Parathyroid adenoma (tissue), 2 donors: ENCODE measurements around the gene MNT.

Experiments used
- H2AFZ ChIP-seq: fragments of 300-600 bp; sonication (generic); one replicate; pipeline ENCODE4 v1.7.0; 2017; ENCODE audit warnings: antibody characterized with exemption, mild to moderate bottlenecking
- H3K27ac ChIP-seq: fragments of 300-600 bp; sonication (generic); one replicate; pipeline ENCODE4 v1.7.0; 2017
- H3K27me3 ChIP-seq: fragments of 300-600 bp; sonication (generic); one replicate; pipeline ENCODE4 v1.7.0; 2017; ENCODE audit warnings: low read length; ENCODE audit not compliant: control insufficient read depth, insufficient read depth
- H3K36me3 ChIP-seq: fragments of 300-600 bp; sonication (generic); one replicate; pipeline ENCODE4 v1.7.0; 2017; ENCODE audit warnings: low read length; ENCODE audit not compliant: control insufficient read depth, insufficient read depth
- H3K4me1 ChIP-seq: fragments of 300-600 bp; sonication (generic); one replicate; pipeline ENCODE4 v1.7.0; 2017; ENCODE audit warnings: control low read depth
- H3K4me2 ChIP-seq: fragments of 300-600 bp; sonication (generic); one replicate; pipeline ENCODE4 v1.7.0; 2017; ENCODE audit warnings: low read length
- H3K4me3 ChIP-seq: fragments of 300-600 bp; sonication (generic); one replicate; pipeline ENCODE4 v1.7.0; 2017; ENCODE audit warnings: low read depth, low read length
- H3K79me2 ChIP-seq: fragments of 300-600 bp; sonication (generic); one replicate; pipeline ENCODE4 v1.7.0; 2017; ENCODE audit warnings: control low read depth
- H3K9ac ChIP-seq: fragments of 300-600 bp; sonication (generic); one replicate; pipeline ENCODE4 v1.7.0; 2017; ENCODE audit warnings: mild to moderate bottlenecking
- H3K9me3 ChIP-seq: fragments of 300-600 bp; sonication (generic); one replicate; pipeline ENCODE4 v1.7.0; 2017; ENCODE audit warnings: low read length; ENCODE audit not compliant: control insufficient read depth
- CTCF ChIP-seq: fragments of 300-600 bp; sonication (generic); IDR thresholded peaks from one replicate; pipeline ENCODE4 v1.7.0; 2017; ENCODE audit warnings: antibody characterized with exemption, mild to moderate bottlenecking
- donor health status: primary hyperparathyroidism.

MNT gene

DNA sequence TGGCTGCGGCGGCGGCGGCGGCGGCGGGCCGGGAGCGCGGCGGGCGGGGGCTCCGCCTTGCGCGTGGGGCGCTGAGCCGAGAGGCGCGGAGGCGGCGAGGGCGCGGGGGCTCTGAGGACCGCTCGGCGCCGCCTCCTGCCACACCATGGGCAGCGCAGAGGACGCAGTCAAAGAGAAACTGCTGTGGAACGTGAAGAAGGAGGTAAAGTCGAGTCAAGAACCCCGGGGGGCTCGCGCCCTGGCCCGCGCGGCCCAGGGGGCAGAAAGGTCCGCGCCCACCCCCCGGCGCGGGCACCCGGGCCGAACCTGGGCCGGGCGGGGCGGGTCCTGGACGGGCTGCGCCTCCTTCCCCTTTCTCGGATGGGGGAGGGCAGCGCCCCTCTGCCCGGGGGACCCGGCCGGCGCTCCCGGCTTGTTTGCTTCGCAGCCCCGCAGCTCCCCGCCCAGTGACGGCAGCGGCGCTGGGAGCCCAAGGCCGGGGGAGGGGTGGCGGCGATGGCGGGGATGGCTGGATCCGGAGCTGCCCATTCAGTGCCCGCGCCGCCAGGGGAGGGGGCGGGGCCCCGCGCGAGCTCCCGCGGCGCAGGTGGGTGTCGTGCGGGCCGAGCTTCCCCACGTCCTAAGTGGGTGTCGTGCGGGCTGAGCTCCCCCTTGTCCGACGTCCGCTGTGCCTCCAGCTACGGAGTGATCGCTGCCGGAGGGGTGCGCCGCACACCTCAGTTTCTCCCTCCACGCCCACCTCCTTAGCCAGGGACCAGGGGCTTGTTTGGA lies 63.1 kb downstream of the MNT start:
- no peak for TF ChIP-seq CTCF
- Histone ChIP-seq H3K27me3 (no peaks in the 10 kb centered on the region), H2AFZ (peak overlapping the region; percentile 84), H3K4me1 (peaks cover 5% of the 10 kb centered on the region), H3K27ac (peak overlapping the region; percentile 57), H3K4me2 (peak overlapping the region; percentile 95), H3K9me3 (no peaks in the 10 kb centered on the region), H3K4me3 (peak overlapping the region; percentile 52), H3K79me2 (peaks cover 18% of the 10 kb centered on the region), H3K36me3 (no peaks in the 10 kb centered on the region), H3K9ac (no peak overlapping the region)

GRCh38 chr17:2336852-2337543 lies 63.9 kb downstream of the MNT start, which contains the start of gene SGSM2:
SGSM2 (plus strand) TSS chr17:2337501; CDS start chr17:2337689, 188 bp downstream.
- peak within 1 kb of the TSS; percentile 90 for H3K27ac ChIP-seq
- H3K79me2 ChIP-seq, result peaks cover 21% of the 10 kb centered on the region
- H3K27me3 ChIP-seq, result no peaks in the 10 kb centered on the region
- peaks cover 5% of the 10 kb centered on the region for H3K4me1 ChIP-seq
- peak within 1 kb of the TSS; percentile 95 for H3K4me2 ChIP-seq
- H3K36me3 ChIP-seq, result no peaks in the 10 kb centered on the region
- H3K9me3 ChIP-seq, result no peaks in the 10 kb centered on the region
- peak within 1 kb of the TSS; percentile 31 for H3K9ac ChIP-seq
- peak within 1 kb of the TSS; percentile 62 for H3K4me3 ChIP-seq
- peak within 1 kb of the TSS; percentile 96 for H2AFZ ChIP-seq
- no peak for TF ChIP-seq CTCF

GRCh38 chr17:2336215-2336851 lies 64.5 kb downstream of the MNT start, which contains the start of gene TSR1:
TSR1 (minus strand) TSS chr17:2336457; CDS start chr17:2336427, 30 bp downstream.
- peaks cover 5% of the 10 kb centered on the region for H3K4me1 ChIP-seq
- peak within 1 kb of the TSS; percentile 96 for H2AFZ ChIP-seq
- H3K4me3 ChIP-seq, result peak within 1 kb of the TSS; percentile 62
- H3K79me2 ChIP-seq, result peaks cover 21% of the 10 kb centered on the region
- no peaks in the 10 kb centered on the region for H3K27me3 ChIP-seq
- H3K4me2 ChIP-seq, result peak within 1 kb of the TSS; percentile 95
- no peaks in the 10 kb centered on the region for H3K9me3 ChIP-seq
- H3K9ac ChIP-seq, result peak within 1 kb of the TSS; percentile 73
- peak within 1 kb of the TSS; percentile 90 for H3K27ac ChIP-seq
- TF ChIP-seq CTCF, result peak; percentile 33
- no peaks in the 10 kb centered on the region for H3K36me3 ChIP-seq

GRCh38 chr17:2335726-2336214 lies 65.1 kb downstream of the MNT start:
- no peak for TF ChIP-seq CTCF
- H3K27ac ChIP-seq, result peak overlapping the region; percentile 90
- peak overlapping the region; percentile 62 for H3K4me3 ChIP-seq

More at GRCh38 chr17:2335726-2336214, 65.1 kb downstream of the MNT start:
- H3K9ac ChIP-seq, result peak overlapping the region; percentile 73
- H3K36me3 ChIP-seq, result no peaks in the 10 kb centered on the region
- peaks cover 21% of the 10 kb centered on the region for H3K79me2 ChIP-seq
- H3K9me3 ChIP-seq, result no peaks in the 10 kb centered on the region
- peaks cover 5% of the 10 kb centered on the region for H3K4me1 ChIP-seq
- H3K4me2 ChIP-seq, result peak overlapping the region; percentile 95
- H3K27me3 ChIP-seq, result no peaks in the 10 kb centered on the region
- peak overlapping the region; percentile 96 for H2AFZ ChIP-seq
